HG03280 (cell line): Measurements from ENCODE around the gene GSG1.

ENCODE experiments used
- ATAC-seq: cut with Tn5 transposase; IDR thresholded peaks from one replicate; pipeline ENCODE4 v1.9.1; 2021; ENCODE audit warnings: mild to moderate bottlenecking, moderate library complexity; ENCODE audit not compliant: unreplicated experiment

GSG1 gene

GRCh38 chr12:13103391-13104033, at the start of gene GSG1:
TSS of gene GSG1 (minus strand) at chr12:13103667. CDS start at chr12:13103512, 155 bp downstream.
- no peak for ATAC-seq

DNA sequence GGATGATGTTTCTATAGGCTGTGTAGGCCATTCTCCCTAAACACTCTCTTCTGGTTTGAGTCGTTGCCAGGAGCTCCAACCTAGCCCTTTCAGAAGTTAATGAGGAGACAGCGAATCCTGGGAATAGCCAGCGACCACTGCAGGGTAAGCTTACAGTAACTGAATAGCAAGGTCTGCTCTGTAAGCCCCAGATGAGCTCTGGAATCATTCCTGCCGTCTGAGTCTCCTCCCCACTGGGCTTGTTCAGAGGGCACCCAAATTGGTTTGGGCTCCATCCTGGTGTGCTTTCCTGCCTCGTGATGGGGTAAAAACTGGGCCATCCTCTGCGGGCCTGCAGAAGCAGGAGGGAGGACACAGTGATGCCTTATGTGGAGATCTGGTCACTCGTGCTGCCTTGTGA, 49.7 kb upstream of the GSG1 start:
- ATAC-seq = no peak

DNA sequence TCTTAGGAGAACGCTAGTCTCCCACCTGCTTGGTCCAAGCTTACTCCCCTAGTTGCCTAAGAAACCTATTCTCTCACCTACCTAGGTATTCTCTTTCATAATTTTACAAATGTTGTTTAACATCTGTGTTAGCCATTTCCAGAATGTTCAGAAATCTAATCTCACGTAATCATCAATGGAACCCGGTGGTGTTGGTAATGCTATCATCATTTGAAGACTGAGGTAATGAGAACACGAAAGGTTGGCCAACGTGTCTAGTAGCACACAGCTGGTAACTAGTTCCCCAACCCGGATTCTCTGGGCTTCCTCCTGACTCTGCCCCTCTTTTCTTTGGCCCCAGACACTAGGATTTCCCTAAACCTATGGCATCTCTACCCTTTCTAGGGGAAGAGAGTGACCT, 49.3 kb upstream of the GSG1 start:
- ATAC-seq = no peak

- ATAC-seq = no peak
Observed at GRCh38 chr12:13152281-13152680, 48.8 kb upstream of the GSG1 start.

GRCh38 chr12:13149411-13149810, 45.9 kb upstream of the GSG1 start:
- ATAC-seq = no peak

GRCh38 chr12:13148485-13148847, 45.0 kb upstream of the GSG1 start:
- no peak for ATAC-seq

DNA sequence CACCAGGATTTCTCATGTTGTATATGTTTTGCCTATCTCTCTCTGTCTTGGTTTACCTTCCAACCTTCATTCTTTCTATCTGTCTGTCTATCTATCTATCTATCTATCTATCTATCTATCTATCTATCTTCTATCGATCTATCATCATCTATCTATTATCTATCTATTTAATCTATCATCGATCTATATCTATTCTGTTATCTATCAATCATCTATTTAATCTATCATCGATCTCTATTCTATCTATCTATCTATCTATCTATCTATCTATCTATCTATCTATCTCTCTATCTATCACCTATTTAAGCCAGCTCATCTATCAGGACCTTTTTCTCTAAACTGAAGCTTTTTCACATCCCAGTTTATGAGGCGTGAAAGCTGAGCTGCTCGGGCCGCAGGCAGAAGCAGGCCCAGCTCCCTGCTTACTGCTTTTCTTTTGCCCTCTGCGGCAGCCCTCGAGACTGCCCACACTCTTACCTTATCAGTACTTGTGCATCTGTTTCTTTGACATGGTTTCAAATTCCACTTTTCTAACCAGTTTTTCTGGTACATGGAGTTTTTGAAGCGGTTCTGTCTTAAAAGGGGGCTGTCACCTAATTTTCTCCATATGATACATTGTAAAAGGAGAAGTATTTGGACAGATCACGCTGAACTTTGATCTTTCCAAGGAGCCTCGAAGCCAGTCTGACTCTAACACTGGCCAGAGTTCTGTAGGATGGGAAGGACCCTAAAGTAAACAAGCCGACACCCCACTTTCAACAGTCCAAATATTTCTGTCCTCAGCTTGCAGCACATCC, 44.4 kb upstream of the GSG1 start:
- no peak for ATAC-seq

DNA sequence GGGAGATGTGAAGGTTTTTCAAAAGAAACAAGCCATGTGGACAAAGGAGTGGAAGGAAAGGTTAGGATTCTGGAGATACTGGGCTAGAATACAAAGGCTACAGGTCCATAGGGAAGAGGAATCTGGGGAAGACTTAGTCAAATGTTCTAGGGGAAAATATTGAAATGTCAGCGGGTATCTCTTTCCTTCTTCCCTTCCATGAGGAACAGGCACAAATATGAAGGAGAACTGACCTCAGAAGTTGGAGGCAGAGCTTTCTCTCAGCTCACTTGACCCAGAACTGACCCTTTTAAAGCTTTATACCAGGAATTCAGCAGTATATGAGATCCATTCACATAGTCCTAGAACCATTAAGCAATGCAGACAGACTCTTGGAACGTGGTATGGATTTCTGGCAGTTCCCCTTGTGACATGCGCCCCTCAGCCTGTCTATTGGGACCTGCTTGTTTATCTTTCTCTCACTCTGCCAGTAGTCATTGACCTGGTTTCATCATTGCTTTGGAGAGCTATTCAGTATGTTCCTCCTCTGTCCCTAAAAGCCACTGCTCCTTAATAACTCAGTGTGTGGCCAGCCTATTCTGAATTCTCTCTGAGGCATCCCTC, 43.0 kb upstream of the GSG1 start:
- ATAC-seq = no peak

- no peak for ATAC-seq
Observed at GRCh38 chr12:13144266-13144828, 40.9 kb upstream of the GSG1 start.

GRCh38 chr12:13142747-13143146, 39.3 kb upstream of the GSG1 start:
- ATAC-seq = no peak

DNA sequence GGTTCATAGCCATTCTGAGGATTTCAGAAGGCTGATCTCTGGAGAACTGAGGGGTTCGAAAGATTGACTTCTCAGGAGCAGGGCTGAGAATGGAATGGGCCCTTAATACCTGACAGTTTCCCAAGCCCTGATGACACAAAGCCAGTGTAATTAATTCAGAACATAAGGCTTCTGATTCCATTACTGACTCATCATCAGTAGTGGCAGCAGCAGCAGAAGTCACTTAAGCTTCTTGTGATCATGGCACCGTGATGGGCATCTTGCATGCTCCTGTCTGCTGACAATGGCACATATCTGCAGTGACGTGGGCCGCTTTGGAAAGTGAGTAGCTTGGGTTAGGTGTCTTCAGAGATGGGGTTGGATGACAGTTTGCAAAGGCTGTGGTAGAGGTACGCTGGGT, 38.2 kb upstream of the GSG1 start:
- ATAC-seq = no peak

DNA sequence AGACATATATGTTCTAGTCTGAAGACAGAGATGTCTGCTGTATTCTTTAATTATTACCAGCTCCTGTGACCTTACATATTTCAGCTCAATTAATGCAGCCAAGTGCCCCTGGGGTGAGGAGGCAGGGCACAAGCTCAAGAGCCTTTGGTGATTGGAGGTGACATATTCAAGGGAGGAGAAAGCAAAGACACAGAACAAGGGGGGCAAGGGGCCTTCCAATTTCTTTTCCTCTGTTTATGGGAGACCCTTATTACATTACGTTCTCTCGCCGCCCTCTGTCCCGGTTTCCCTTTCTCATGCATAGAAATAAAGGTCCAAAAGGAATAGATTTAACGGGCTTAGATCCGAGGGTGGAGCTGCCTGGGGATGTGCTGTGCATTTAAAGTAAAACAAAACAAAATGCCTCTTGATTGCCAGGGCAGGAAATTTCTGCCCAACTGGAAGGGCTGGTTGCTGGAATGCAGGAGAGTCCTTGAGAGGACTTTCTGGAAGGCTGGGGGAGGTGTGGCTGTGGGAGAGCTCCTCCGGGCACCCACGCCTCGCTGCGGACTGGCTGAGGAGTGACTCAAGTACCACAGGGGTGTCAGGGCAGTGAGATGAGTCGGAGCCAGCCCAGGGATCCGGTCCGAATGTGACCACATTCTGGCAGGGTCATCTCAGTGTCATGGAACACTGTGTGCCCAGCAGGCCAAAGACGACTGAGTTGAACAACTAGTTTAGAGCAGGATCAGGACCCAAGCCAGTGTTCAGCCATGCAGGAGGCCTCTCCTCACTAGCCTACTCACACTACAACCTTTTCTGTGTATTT, 32.1 kb upstream of the GSG1 start:
- no peak for ATAC-seq

GRCh38 chr12:13133886-13134285, 30.4 kb upstream of the GSG1 start:
- ATAC-seq = no peak

DNA sequence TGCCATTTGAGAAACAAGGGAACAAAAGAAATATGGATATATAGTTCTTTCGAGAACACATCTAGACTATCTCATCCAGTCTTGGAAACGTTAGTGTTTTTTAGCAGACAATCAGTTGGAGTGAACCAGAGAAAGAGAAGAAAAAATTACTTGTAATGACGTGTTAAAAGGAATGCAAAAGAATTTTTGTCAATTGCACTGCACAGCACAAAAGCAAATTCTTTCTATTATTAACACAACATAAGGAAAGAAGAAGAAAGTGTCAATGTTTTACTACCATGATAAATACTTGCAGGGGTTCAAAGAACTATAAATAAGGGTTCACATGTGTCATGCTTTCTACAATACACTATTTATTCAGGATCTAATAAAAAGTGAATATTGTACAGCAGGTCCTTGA, 27.5 kb upstream of the GSG1 start:
- ATAC-seq = no peak

DNA sequence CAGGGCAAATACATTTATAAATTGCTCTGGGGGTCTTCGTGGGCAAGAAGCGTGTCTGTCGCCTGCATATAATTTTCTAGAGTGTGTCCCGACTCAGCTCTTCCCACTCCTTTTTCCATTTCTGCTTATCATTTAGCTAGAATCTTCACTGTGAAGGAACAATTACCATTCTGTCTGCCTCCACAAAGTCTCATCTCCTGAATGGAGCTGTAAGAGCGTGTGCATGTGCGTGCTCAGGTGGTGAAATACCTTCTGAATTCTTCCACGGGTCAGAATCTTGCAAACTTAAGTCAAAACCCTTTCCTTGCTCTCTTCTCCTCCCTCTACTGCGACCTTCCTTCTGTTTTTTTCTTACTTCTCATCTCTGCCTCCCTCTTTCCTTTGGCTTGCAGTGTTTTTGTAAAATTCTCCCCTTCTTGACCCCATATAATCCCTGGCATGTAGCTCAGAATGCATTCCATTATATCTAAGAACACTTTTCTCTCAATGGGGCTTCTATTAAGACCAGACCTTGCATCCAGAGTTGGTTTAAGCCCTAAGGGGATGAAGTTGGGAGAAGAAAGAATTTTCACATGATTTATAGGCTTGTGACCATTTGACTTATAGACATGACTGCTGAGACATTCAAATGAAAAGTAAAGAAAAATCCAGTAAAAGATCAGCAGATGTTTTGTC, 25.0 kb upstream of the GSG1 start:
- ATAC-seq = no peak

DNA sequence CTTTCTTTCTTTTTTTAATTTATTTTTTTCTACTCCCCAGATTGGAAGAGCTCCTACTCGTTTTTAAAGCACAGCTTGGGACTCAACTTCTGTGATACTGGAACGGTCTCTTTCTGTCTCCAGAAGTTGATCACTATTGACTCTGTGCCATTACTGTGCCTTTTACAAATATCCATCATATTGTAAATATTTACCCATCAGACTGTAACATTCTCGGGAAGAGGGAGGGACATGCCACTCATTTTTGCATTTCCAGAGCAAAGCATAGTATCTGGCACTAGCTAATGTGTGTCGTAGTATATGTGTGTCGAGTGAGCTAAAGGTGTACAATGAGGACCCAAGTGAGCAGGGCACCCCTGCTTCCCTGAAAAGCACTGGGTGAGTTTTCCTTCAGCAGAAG, 24.0 kb upstream of the GSG1 start:
- no peak for ATAC-seq

DNA sequence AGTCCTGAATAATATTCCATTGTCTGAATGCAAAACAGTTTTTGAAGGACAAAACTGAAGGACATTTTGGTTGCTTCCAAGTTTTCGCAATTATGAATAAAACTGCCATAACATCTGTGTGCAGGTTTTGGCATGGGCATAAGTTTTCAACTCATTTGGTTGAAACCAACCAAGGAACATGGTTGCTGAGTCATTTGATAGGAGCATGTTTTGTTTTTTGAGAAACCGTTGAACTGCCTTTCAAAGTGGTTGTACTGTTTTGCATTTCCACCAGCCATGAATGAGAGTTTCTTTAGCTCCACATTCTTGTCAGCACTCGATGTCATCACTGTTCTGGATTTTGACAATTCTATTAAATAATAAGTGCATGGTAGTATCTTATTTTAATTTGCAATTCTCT, 23.0 kb upstream of the GSG1 start:
- no peak for ATAC-seq

DNA sequence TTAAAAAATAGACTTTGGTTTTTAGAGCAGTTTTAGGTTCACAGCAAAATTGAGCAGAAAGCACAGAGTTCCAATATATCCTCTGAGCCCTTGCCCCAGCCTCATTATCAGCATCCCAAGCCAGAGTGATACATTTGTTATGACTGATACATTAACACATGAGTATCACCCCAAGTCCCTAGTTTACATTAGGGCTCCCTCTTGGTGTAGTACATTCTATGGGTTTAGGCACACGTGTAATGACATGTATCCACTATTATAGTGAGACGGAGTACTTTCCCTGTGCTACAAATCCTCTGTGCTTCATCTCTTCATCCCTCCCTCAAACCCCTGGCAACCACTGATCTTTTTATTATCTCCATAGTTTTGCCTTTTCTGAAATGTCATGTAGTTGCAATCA, 22.5 kb upstream of the GSG1 start:
- ATAC-seq = no peak

GRCh38 chr12:13124656-13125505, 21.4 kb upstream of the GSG1 start:
- ATAC-seq = no peak

GRCh38 chr12:13121568-13121967, 18.1 kb upstream of the GSG1 start:
- no peak for ATAC-seq
